HepG2 (cell line): ENCODE measurements around the gene FLRT2. TPM values are rescaled to one million over a fixed set of nuclear protein-coding genes. Genes with fewer than 3 reads are reported as not detected.

Experiments
- ATAC-seq: fragments of 200-7000 bp; cut with Tn5 transposase; 3 replicates; pipeline ENCODE4 v1.9.1; 2020; ENCODE audit warnings: mild to moderate bottlenecking, moderate library complexity
- BruUV-seq: library from RNA; stranded (reverse); fragments of 400-500 nt; replicated peaks from 2 replicates; lab custom pipeline; 2021; lab: Mats Ljungman, UMichigan
- CTCF ChIA-PET: fragments of 300-600 bp; formaldehyde crosslinking; extraction: SDS; loops from one replicate; lab custom pipeline; 2021; ENCODE audit warnings: low total read pairs, inconsistent platforms, low intra/inter-chr PET ratio; lab: Yijun Ruan, JAX
- POLR2A ChIA-PET: fragments of 350-600 bp; sonication (Branson Sonifier 250); formaldehyde crosslinking; loops from one replicate; lab custom pipeline; 2020; ENCODE audit warnings: antibody characterized with exemption, inconsistent platforms; lab: Yijun Ruan, JAX
- DNase-seq: peaks from one replicate; pipeline ENCODE4 v3.0.0-alpha.2; 2015; ENCODE audit warnings: low spot score
- FAIRE-seq: peaks from 3 replicates; lab custom pipeline; 2011; peaks lifted over from hg19 to GRCh38; lab: Jason Lieb, UNC
- H2AFZ ChIP-seq: one replicate; pipeline ENCODE4 v1.6.1; 2011; ENCODE audit warnings: low read length, inconsistent platforms
- H3K27ac ChIP-seq: fragments of 300-600 bp; 3 replicates; pipeline ENCODE4 v1.8.0; 2011; ENCODE audit warnings: mixed run types, mild to moderate bottlenecking, mixed read lengths, low read length, inconsistent platforms; ENCODE audit not compliant: insufficient read depth; ENCODE audit errors: extremely low read length
- H3K27me3 ChIP-seq, 2 experiments: fragments of 200-600 bp in 1 of 2; 2 replicates in 1 of 2; 3 replicates in 1 of 2; pipeline versions ENCODE4 v1.6.0 to v1.8.0; 2011; ENCODE audit warnings: low read length in 2 of 2, mild to moderate bottlenecking in 2 of 2, moderate library complexity in 2 of 2, inconsistent platforms in 1 of 2; ENCODE audit not compliant: insufficient read depth in 2 of 2, control insufficient read depth in 1 of 2
- H3K36me3 ChIP-seq, 2 experiments: fragments of 200-600 bp in 1 of 2; replicated peaks in 1 of 2; 2 replicates in 1 of 2; 3 replicates in 1 of 2; pipeline versions ENCODE4 v1.5.1 to v1.8.0; 2011; ENCODE audit warnings: low read length in 2 of 2, inconsistent platforms in 1 of 2; ENCODE audit not compliant: insufficient read depth in 2 of 2, control insufficient read depth in 1 of 2
- H3K4me1 ChIP-seq: 2 replicates; pipeline ENCODE4 v1.5.1; 2012; ENCODE audit warnings: low read length, inconsistent platforms; ENCODE audit not compliant: insufficient read depth
- H3K4me2 ChIP-seq: 2 replicates; pipeline ENCODE4 v1.6.0; 2011; ENCODE audit warnings: low read depth, low read length, inconsistent platforms
- H3K4me3 ChIP-seq, 3 experiments: fragments of 200-600 bp in 1 of 3; sonication (generic), shearing (Covaris generic) in 1 of 3; replicated peaks in 1 of 3; 2 replicates each; pipeline ENCODE4 v1.5.1; 2011 to 2016; ENCODE audit warnings: low read length in 3 of 3, inconsistent platforms in 2 of 3, low read depth in 2 of 3, mild to moderate bottlenecking in 2 of 3, control low read depth in 1 of 3, mixed read lengths in 1 of 3; ENCODE audit not compliant: insufficient read depth in 1 of 3
- H3K79me2 ChIP-seq: one replicate; pipeline ENCODE4 v1.6.1; 2011; ENCODE audit warnings: low read length, inconsistent platforms; ENCODE audit not compliant: insufficient read depth
- H3K9ac ChIP-seq: 2 replicates; pipeline ENCODE4 v1.6.0; 2011; ENCODE audit warnings: mild to moderate bottlenecking, low read depth, low read length, inconsistent platforms; ENCODE audit not compliant: insufficient read depth
- H3K9me3 ChIP-seq: 2 replicates; pipeline ENCODE4 v1.5.1; 2012; ENCODE audit warnings: mild to moderate bottlenecking, low read length
- H4K20me1 ChIP-seq: 2 replicates; pipeline ENCODE4 v1.6.0; 2011; ENCODE audit warnings: inconsistent platforms, mild to moderate bottlenecking, low read length, moderate library complexity; ENCODE audit not compliant: insufficient read depth
- SAFB2 ChIP-seq: sonication (generic); formaldehyde crosslinking; IDR thresholded peaks from 2 replicates; pipeline ENCODE4 v1.5.1; 2020; ENCODE audit warnings: missing genetic modification reagents, low read depth, mild to moderate bottlenecking, borderline replicate concordance
- ZNF484 ChIP-seq: sonication (generic); formaldehyde crosslinking; IDR thresholded peaks from 2 replicates; pipeline ENCODE4 v1.5.1; 2020; ENCODE audit warnings: mild to moderate bottlenecking, low read depth, missing genetic modification reagents, borderline replicate concordance
- ZNF530 ChIP-seq: sonication (generic); formaldehyde crosslinking; IDR thresholded peaks from 2 replicates; pipeline ENCODE4 v1.5.0; 2020; ENCODE audit warnings: low read depth, mild to moderate bottlenecking, missing genetic modification reagents
- ZNF75D ChIP-seq: sonication (generic); formaldehyde crosslinking; IDR thresholded peaks from 2 replicates; pipeline ENCODE4 v1.8.1; 2023; ENCODE audit warnings: missing genetic modification reagents, mild to moderate bottlenecking, borderline replicate concordance
- ZNF766 ChIP-seq: sonication (generic); formaldehyde crosslinking; IDR thresholded peaks from 2 replicates; pipeline ENCODE4 v1.5.0; 2020; ENCODE audit warnings: missing genetic modification reagents, borderline replicate concordance
- WGBS: methylation state at CpG from one replicate; pipeline ENCODE4 v1.1.6; 2017; ENCODE audit warnings: low lambda C conversion rate; 5-methylcytosine and 5-hydroxymethylcytosine counted together
- in situ Hi-C: cut with HindIII; loops from 2 replicates; pipeline ENCODE4 v1.10.0; 2017; ENCODE audit warnings: low pct_unique_long_range_greater_than_20kb; ENCODE audit not compliant: extremely low pct_ligation_motif_present
- intact Hi-C: fragments of 100-400 bp; cut with micrococcal nuclease; formaldehyde crosslinking; loops from one replicate; pipeline ENCODE4 v1.10.0; 2022; ENCODE audit not compliant: unreplicated experiment
- polyA plus RNA-seq, 8 experiments: library from polyadenylated mRNA; depleted of rRNA in 3 of 8; stranded (reverse) in 7 of 8; unstranded in 1 of 8; fragments of >200 nt; fragmentation: Illumina TruSeq in 4 of 8; extraction: Trizol in 4 of 8; gene quantifications; 2 replicates each; pipeline versions ENCODE4 v1.2.1 to v1.2.3, GENCODE V29; 2011 to 2016; ENCODE audit warnings: low read depth in 4 of 8, missing spikeins in 1 of 8, mixed read lengths in 1 of 8; ENCODE audit not compliant: insufficient read depth in 1 of 8
- total RNA-seq, 5 experiments: library from RNA; depleted of rRNA; stranded (reverse); fragments of >200 nt; fragmentation: Illumina TruSeq; extraction: Trizol; gene quantifications; 2 replicates each; pipeline ENCODE4 v1.2.3, GENCODE V29; 2016; ENCODE audit warnings: low read depth in 1 of 5
- TF ChIP-seq, protein P1 (sequence below): IDR thresholded peaks from 2 replicates; pipeline ENCODE4 v1.6.1; 2018; ENCODE audit warnings: missing genetic modification reagents, mild to moderate bottlenecking, missing compliant biosample characterization
- TF ChIP-seq, protein P2 (sequence below), 2 experiments: fragments of 450-650 bp in 1 of 2; sonication (generic) in 1 of 2; formaldehyde crosslinking in 1 of 2; IDR thresholded peaks; 2 replicates each; pipeline versions ENCODE4 v1.6.1 to v1.8.0; 2016 to 2022; ENCODE audit warnings: antibody characterized with exemption in 1 of 2, mild to moderate bottlenecking in 1 of 2, missing genetic modification reagents in 1 of 2
- TF ChIP-seq, protein P3 (sequence below): IDR thresholded peaks from 2 replicates; pipeline ENCODE4 v1.6.1; 2012; ENCODE audit warnings: low read depth, low read length, improper control_type of control experiment
- TF ChIP-seq, protein P4 (sequence below): sonication (generic); formaldehyde crosslinking; IDR thresholded peaks from 2 replicates; pipeline ENCODE4 v1.5.0; 2020; ENCODE audit warnings: missing genetic modification reagents

The FLRT2 gene
- total and polyA plus RNA-seq, 2 of the 13 experiments (the other 11 are each of a cell fraction or from before 2014, with no cell fraction given): not detected

DNA sequence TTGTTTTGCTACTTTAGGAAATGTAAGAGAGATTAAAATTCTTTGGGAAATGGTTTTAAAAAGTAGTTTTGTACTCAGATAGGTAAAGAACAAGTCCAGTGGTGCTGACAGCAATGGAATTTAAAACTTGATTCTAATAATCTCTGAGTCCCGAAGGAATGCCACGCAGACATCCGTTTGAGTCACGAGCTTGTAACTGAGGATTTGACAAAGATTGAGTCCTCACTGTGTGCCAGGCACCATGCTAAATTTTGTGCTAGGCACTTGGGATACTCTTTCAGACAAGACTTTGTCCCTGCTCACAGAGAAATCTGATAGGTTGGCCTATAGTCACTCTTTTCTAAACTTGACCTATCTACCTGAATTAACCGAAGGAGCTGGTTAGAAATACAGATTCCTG lies 12.7 kb downstream of the FLRT2 start:
- no peaks in the 10 kb centered on the region for H3K79me2 ChIP-seq

More for the DNA sequence above, 12.7 kb downstream of the FLRT2 start:
- Histone ChIP-seq H3K9ac (no peak overlapping the region), H3K9me3 (peaks cover 17% of the 10 kb centered on the region; the same call in 1 of the 2 replicates), H3K4me3 (no peak overlapping the region), H3K4me1 (no peaks in the 10 kb centered on the region), H2AFZ (no peak overlapping the region), H3K36me3 (no peaks in the 10 kb centered on the region), H4K20me1 (no peaks in the 10 kb centered on the region), H3K27ac (no peak overlapping the region), H3K4me2 (no peak overlapping the region), H3K27me3 (no peaks in the 10 kb centered on the region)
- in situ Hi-C loops: no loop called here
- DNase-seq (no peak), ATAC-seq (no peak), FAIRE-seq (no peak)
- ChIA-PET CTCF (no interaction called here), POLR2A (no interaction called here)
- BruUV-seq: no TSS peak
- 2% methylated on average over 5 of the region's 5 CpGs for WGBS
- intact Hi-C loops: no loop called here
- TF ChIP-seq SAFB2 (CRISPR knock-in tag): no peak
- TF ChIP-seq, protein P1, sequence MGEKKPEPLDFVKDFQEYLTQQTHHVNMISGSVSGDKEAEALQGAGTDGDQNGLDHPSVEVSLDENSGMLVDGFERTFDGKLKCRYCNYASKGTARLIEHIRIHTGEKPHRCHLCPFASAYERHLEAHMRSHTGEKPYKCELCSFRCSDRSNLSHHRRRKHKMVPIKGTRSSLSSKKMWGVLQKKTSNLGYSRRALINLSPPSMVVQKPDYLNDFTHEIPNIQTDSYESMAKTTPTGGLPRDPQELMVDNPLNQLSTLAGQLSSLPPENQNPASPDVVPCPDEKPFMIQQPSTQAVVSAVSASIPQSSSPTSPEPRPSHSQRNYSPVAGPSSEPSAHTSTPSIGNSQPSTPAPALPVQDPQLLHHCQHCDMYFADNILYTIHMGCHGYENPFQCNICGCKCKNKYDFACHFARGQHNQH (CRISPR knock-in tag): no peak
- TF ChIP-seq ZNF530 (CRISPR knock-in tag): no peak
- TF ChIP-seq, protein P2, sequence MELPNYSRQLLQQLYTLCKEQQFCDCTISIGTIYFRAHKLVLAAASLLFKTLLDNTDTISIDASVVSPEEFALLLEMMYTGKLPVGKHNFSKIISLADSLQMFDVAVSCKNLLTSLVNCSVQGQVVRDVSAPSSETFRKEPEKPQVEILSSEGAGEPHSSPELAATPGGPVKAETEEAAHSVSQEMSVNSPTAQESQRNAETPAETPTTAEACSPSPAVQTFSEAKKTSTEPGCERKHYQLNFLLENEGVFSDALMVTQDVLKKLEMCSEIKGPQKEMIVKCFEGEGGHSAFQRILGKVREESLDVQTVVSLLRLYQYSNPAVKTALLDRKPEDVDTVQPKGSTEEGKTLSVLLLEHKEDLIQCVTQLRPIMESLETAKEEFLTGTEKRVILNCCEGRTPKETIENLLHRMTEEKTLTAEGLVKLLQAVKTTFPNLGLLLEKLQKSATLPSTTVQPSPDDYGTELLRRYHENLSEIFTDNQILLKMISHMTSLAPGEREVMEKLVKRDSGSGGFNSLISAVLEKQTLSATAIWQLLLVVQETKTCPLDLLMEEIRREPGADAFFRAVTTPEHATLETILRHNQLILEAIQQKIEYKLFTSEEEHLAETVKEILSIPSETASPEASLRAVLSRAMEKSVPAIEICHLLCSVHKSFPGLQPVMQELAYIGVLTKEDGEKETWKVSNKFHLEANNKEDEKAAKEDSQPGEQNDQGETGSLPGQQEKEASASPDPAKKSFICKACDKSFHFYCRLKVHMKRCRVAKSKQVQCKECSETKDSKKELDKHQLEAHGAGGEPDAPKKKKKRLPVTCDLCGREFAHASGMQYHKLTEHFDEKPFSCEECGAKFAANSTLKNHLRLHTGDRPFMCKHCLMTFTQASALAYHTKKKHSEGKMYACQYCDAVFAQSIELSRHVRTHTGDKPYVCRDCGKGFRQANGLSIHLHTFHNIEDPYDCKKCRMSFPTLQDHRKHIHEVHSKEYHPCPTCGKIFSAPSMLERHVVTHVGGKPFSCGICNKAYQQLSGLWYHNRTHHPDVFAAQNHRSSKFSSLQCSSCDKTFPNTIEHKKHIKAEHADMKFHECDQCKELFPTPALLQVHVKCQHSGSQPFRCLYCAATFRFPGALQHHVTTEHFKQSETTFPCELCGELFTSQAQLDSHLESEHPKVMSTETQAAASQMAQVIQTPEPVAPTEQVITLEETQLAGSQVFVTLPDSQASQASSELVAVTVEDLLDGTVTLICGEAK (IDR thresholded peaks at IDR 0.05): no peak
- TF ChIP-seq, protein P2 (CRISPR knock-in tag; IDR thresholded peaks at IDR 0.05): no peak
- TF ChIP-seq ZNF484 (CRISPR knock-in tag): no peak
- TF ChIP-seq, protein P3, sequence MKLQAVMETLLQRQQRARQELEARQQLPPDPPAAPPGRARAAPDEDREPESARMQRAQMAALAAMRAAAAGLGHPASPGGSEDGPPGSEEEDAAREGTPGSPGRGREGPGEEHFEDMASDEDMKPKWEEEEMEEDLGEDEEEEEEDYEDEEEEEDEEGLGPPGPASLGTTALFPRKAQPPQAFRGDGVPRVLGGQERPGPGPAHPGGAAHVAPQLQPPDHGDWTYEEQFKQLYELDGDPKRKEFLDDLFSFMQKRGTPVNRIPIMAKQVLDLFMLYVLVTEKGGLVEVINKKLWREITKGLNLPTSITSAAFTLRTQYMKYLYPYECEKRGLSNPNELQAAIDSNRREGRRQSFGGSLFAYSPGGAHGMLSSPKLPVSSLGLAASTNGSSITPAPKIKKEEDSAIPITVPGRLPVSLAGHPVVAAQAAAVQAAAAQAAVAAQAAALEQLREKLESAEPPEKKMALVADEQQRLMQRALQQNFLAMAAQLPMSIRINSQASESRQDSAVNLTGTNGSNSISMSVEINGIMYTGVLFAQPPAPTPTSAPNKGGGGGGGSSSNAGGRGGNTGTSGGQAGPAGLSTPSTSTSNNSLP: no peak
- TF ChIP-seq, protein P4, sequence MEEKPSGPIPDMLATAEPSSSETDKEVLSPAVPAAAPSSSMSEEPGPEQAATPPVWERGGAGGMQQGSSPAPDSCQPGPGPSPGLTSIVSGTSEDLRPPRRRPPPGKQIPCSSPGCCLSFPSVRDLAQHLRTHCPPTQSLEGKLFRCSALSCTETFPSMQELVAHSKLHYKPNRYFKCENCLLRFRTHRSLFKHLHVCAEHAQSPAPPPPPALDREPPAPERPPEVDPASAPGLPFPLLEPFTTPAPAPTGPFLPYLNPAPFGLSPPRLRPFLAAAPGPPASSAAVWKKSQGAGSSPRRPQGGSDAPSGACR (CRISPR knock-in tag): no peak
- no peak for TF ChIP-seq ZNF75D (CRISPR knock-in tag)
- TF ChIP-seq ZNF766 (CRISPR knock-in tag): no peak
